Hepatocyte (in vitro differentiated cells): ENCODE measurements around the gene ITGA1. TPM values are rescaled to one million over a fixed set of nuclear protein-coding genes. Genes with fewer than 3 reads are reported as not detected.
"Not testable (repeated sequence)": the region's sequence is repeated elsewhere in the genome, so short reads cannot be mapped to it uniquely, and the experiment has no call there.

Experiments used
- DNase-seq: peaks from one replicate; pipeline ENCODE4 v3.0.0-alpha.2; 2016; ENCODE audit warnings: low spot score
- H2AFZ ChIP-seq: fragments of 200-600 bp; sonication (generic); 2 replicates; pipeline ENCODE4 v1.6.0; 2016; ENCODE audit warnings: antibody characterized with exemption, mild to moderate bottlenecking
- H3K27ac ChIP-seq: fragments of 200-600 bp; sonication (generic); 2 replicates; pipeline ENCODE4 v1.5.1; 2016; ENCODE audit warnings: mild to moderate bottlenecking
- H3K27me3 ChIP-seq: fragments of 200-600 bp; sonication (generic); 2 replicates; pipeline ENCODE4 v1.6.1; 2016
- H3K36me3 ChIP-seq: fragments of 200-600 bp; sonication (generic); replicated peaks from 2 replicates; pipeline ENCODE4 v1.5.1; 2016; ENCODE audit warnings: low read depth; ENCODE audit not compliant: insufficient read depth
- H3K4me1 ChIP-seq: fragments of 200-600 bp; sonication (generic); 2 replicates; pipeline ENCODE4 v1.5.1; 2016; ENCODE audit warnings: mild to moderate bottlenecking, moderate library complexity; ENCODE audit not compliant: insufficient read depth
- H3K4me2 ChIP-seq: fragments of 200-600 bp; sonication (generic); 2 replicates; pipeline ENCODE4 v1.6.0; 2016
- H3K4me3 ChIP-seq: fragments of 200-600 bp; sonication (generic); 2 replicates; pipeline ENCODE4 v1.5.1; 2016; ENCODE audit warnings: mild to moderate bottlenecking
- H3K79me2 ChIP-seq: fragments of 200-600 bp; sonication (generic); 2 replicates; pipeline ENCODE4 v1.6.0; 2017; ENCODE audit warnings: mild to moderate bottlenecking
- H3K9me2 ChIP-seq: fragments of 200-600 bp; sonication (generic); replicated peaks from 2 replicates; pipeline ENCODE4 v1.6.0; 2017; ENCODE audit warnings: mild to moderate bottlenecking; ENCODE audit not compliant: insufficient read depth
- H3K9me3 ChIP-seq: fragments of 200-600 bp; sonication (generic); 2 replicates; pipeline ENCODE4 v1.5.1; 2016; ENCODE audit warnings: low read depth, mild to moderate bottlenecking
- H4K20me1 ChIP-seq: fragments of 200-600 bp; sonication (generic); 2 replicates; pipeline ENCODE4 v1.6.0; 2016; ENCODE audit warnings: mild to moderate bottlenecking; ENCODE audit not compliant: insufficient read depth, poor library complexity, severe bottlenecking
- CTCF ChIP-seq: fragments of 200-600 bp; sonication (generic); IDR thresholded peaks from 2 replicates; pipeline ENCODE4 v1.5.1; 2016; ENCODE audit warnings: antibody characterized with exemption, mild to moderate bottlenecking; ENCODE audit not compliant: poor library complexity
- EZH2 ChIP-seq: fragments of 200-600 bp; sonication (generic); IDR thresholded peaks from 2 replicates; pipeline ENCODE4 v1.6.1; 2016; ENCODE audit warnings: antibody characterized with exemption, mild to moderate bottlenecking, borderline replicate concordance
- EZH2phosphoT487 ChIP-seq: fragments of 200-600 bp; sonication (generic); IDR thresholded peaks from one replicate; pipeline ENCODE4 v1.6.1; 2018; ENCODE audit warnings: antibody characterized with exemption, mild to moderate bottlenecking, low read depth, moderate library complexity; ENCODE audit not compliant: unreplicated experiment, severe bottlenecking
- WGBS: methylation state at CpG from one replicate; pipeline ENCODE4 v1.1.6; 2016; ENCODE audit warnings: low lambda C conversion rate; ENCODE audit errors: missing lambda C conversion rate; 5-methylcytosine and 5-hydroxymethylcytosine counted together
- polyA plus RNA-seq: library from polyadenylated mRNA; unstranded; fragments of >200 nt; fragmentation: Nextera tagmentation; extraction: Ambion mirVana; gene quantifications from 2 replicates; pipeline ENCODE4 v1.2.1, GENCODE V29; 2016
- total RNA-seq: library from RNA; depleted of rRNA; stranded (reverse); fragments of >200 nt; gene quantifications from 2 replicates; pipeline ENCODE4 v1.2.3, GENCODE V29; 2014

ITGA1 gene
- total and polyA plus RNA-seq, 2 experiments from 2014 or later, result 15.0 to 40.3 TPM

- no peaks in the 10 kb centered on the region for H4K20me1 ChIP-seq
- no peak overlapping the region for H3K4me2 ChIP-seq
- WGBS, result 83% methylated on average over 2 of the region's 2 CpGs
- no peaks in the 10 kb centered on the region for H3K9me2 ChIP-seq
- H3K36me3 ChIP-seq, result no peaks in the 10 kb centered on the region
- H3K9me3 ChIP-seq, result no peaks in the 10 kb centered on the region
- peaks cover 5% of the 10 kb centered on the region for H3K4me1 ChIP-seq
- H2AFZ ChIP-seq, result no peak overlapping the region
- no peak overlapping the region for H3K27ac ChIP-seq
- H3K79me2 ChIP-seq, result no peaks in the 10 kb centered on the region
- H3K27me3 ChIP-seq, result no peaks in the 10 kb centered on the region
- H3K4me3 ChIP-seq, result no peak overlapping the region
- TF ChIP-seq EZH2phosphoT487 (no peak), EZH2 (no peak), CTCF (no peak)
- DNase-seq, result no peak
Observed at GRCh38 chr5:52961274-52961681, 173.6 kb downstream of the ITGA1 start.

DNA sequence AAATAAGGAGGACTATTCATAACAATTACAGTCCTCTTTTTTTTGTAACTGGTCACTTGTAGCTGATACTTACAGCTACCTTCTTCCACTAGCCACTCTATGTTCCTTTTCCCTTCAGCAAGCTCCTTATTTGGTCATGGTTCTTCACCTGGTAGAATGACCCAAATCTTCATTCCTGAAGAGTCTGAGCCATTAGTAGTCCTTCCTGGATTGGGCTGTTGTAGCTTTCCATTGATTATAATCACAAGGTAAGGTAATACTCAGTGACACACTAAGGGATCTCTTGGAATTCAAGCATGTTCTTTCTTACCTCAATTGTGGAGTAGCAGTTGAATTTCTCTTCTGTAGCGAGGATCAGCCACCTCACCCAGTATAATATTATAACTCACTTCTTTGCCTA lies 175.9 kb downstream of the ITGA1 start:
- no peak for DNase-seq
- no peaks in the 10 kb centered on the region for H3K36me3 ChIP-seq
- H3K27ac ChIP-seq, result no peak overlapping the region
- H3K4me2 ChIP-seq, result no peak overlapping the region
- TF ChIP-seq EZH2phosphoT487 (no peak), CTCF (no peak), EZH2 (no peak)
- H2AFZ ChIP-seq, result no peak overlapping the region
- no peaks in the 10 kb centered on the region for H3K9me3 ChIP-seq
- H3K9me2 ChIP-seq, result no peaks in the 10 kb centered on the region
- 19% methylated on average over 1 of the region's 1 CpG for WGBS
- no peaks in the 10 kb centered on the region for H3K27me3 ChIP-seq
- H3K79me2 ChIP-seq, result no peaks in the 10 kb centered on the region
- no peaks in the 10 kb centered on the region for H3K4me1 ChIP-seq
- no peaks in the 10 kb centered on the region for H4K20me1 ChIP-seq
- H3K4me3 ChIP-seq, result no peak overlapping the region

DNA sequence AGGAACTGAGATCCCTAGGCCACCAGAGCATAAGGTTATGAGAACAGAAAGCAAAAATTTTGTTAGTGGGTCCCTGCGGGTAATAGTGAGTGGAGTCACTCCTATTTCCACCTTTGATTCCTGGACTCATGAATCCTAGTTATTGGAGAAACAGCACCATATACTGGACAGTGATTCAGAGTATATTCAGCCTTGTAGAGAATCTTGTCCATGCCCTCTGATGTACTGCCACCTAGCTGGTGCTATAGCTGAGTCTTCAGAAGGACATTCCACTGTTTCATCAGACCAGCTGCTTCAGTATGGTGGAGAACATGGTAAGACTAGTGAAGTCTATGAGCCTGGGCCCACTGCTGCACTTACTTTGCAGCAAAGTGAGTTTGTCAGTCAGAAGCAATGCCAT lies 176.4 kb downstream of the ITGA1 start:
- Histone ChIP-seq H3K27me3 (no peaks in the 10 kb centered on the region), H3K79me2 (no peaks in the 10 kb centered on the region), H4K20me1 (no peaks in the 10 kb centered on the region), H2AFZ (no peak overlapping the region), H3K36me3 (no peaks in the 10 kb centered on the region), H3K27ac (no peak overlapping the region), H3K9me3 (no peaks in the 10 kb centered on the region), H3K4me2 (no peak overlapping the region), H3K4me3 (no peak overlapping the region), H3K4me1 (no peaks in the 10 kb centered on the region), H3K9me2 (no peaks in the 10 kb centered on the region)
- WGBS, result 91% methylated on average over 1 of the region's 1 CpG
- TF ChIP-seq EZH2phosphoT487 (no peak), CTCF (no peak), EZH2 (no peak)
- DNase-seq, result no peak

- not testable (repeated sequence) for H2AFZ ChIP-seq, H4K20me1 ChIP-seq
- WGBS, result 91% methylated on average over 7 of the region's 7 CpGs
Observed at GRCh38 chr5:52976157-52976556, 188.4 kb downstream of the ITGA1 start.

More at GRCh38 chr5:52976157-52976556, 188.4 kb downstream of the ITGA1 start:
- not testable (repeated sequence) for H3K4me2 ChIP-seq, DNase-seq, H3K27me3 ChIP-seq, H3K27ac ChIP-seq, H3K9me3 ChIP-seq, H3K4me3 ChIP-seq, H3K4me1 ChIP-seq, H3K79me2 ChIP-seq, H3K36me3 ChIP-seq, H3K9me2 ChIP-seq
